ENCODE results near the gene CLIP1.

DNA sequence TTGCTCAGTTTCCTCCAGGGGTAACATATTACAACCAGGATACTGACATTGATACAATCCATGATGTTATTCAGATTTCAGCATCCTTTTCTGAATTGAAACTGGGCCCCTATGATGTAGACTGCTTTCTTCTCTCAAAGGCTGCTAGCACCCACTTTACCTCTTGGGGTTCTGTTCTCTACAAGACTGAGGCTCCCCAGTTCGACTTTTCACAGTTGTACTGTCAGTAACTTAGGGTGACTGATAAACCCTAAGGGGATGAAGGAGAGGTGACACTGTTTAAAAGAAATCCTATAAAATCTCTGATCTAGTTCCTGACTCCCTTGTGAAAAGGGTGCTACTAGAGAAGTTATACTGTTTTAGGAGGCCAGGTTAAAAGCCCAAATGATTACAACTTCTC is 157.0 kb downstream of the CLIP1 start:
- TF ChIP-seq, protein P1, sequence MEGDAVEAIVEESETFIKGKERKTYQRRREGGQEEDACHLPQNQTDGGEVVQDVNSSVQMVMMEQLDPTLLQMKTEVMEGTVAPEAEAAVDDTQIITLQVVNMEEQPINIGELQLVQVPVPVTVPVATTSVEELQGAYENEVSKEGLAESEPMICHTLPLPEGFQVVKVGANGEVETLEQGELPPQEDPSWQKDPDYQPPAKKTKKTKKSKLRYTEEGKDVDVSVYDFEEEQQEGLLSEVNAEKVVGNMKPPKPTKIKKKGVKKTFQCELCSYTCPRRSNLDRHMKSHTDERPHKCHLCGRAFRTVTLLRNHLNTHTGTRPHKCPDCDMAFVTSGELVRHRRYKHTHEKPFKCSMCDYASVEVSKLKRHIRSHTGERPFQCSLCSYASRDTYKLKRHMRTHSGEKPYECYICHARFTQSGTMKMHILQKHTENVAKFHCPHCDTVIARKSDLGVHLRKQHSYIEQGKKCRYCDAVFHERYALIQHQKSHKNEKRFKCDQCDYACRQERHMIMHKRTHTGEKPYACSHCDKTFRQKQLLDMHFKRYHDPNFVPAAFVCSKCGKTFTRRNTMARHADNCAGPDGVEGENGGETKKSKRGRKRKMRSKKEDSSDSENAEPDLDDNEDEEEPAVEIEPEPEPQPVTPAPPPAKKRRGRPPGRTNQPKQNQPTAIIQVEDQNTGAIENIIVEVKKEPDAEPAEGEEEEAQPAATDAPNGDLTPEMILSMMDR (IDR thresholded peaks at IDR 0.05; ENCODE audit: borderline replicate concordance, extremely low read depth, low read length, poor library complexity, severe bottlenecking) = no peak
- no peak for TF ChIP-seq EZH2 (IDR thresholded peaks at IDR 0.05; ENCODE audit: borderline replicate concordance, low read depth, low read length, severe bottlenecking)
